Naive B cell (primary cell): ENCODE results near the gene KPNA3. TPM values are rescaled to one million over a fixed set of nuclear protein-coding genes. Genes with fewer than 3 reads are reported as not detected.

Source experiments
- ATAC-seq, 2 donors: fragments of 150-1000 bp; cut with Tn5 transposase; 2 replicates each; pipeline ENCODE4 v1.10.0; 2021; ENCODE audit warnings: low read depth in 2 of 2, mild to moderate bottlenecking in 2 of 2, moderate library complexity in 2 of 2
- DNase-seq: peaks from one replicate; pipeline ENCODE4 v3.0.0; 2022
- H3K27ac Mint-ChIP-seq, 6 donors: one replicate each; pipeline ENCODE4 v1.8.0; 2020 to 2022; ENCODE audit warnings: mild to moderate bottlenecking in 6 of 6, mixed read lengths in 6 of 6, moderate library complexity in 5 of 6, inconsistent platforms in 2 of 6
- H3K27me3 Mint-ChIP-seq, 3 donors: one replicate each; pipeline ENCODE4 v1.8.0; 2021 to 2022; ENCODE audit warnings: mixed read lengths in 3 of 3, mild to moderate bottlenecking in 1 of 3
- H3K36me3 Mint-ChIP-seq, 2 donors: one replicate each; pipeline ENCODE4 v1.8.0; 2020 to 2022; ENCODE audit warnings: mixed read lengths in 2 of 2, inconsistent platforms in 1 of 2, mild to moderate bottlenecking in 1 of 2
- H3K4me1 Mint-ChIP-seq, 3 donors: one replicate each; pipeline ENCODE4 v1.8.0; 2020 to 2022; ENCODE audit warnings: mixed read lengths in 3 of 3, inconsistent platforms in 1 of 3, mild to moderate bottlenecking in 1 of 3, moderate library complexity in 1 of 3
- H3K4me3 Mint-ChIP-seq, 8 donors: one replicate each; pipeline ENCODE4 v1.8.0; 2020 to 2022; ENCODE audit warnings: mild to moderate bottlenecking in 8 of 8, mixed read lengths in 8 of 8, moderate library complexity in 8 of 8, inconsistent platforms in 2 of 8
- H3K9me3 Mint-ChIP-seq, 7 donors: one replicate each; pipeline ENCODE4 v1.8.0; 2020 to 2022; ENCODE audit warnings: mixed read lengths in 7 of 7, mild to moderate bottlenecking in 5 of 7, inconsistent platforms in 2 of 7, moderate library complexity in 1 of 7
- polyA plus RNA-seq, 6 donors: library from polyadenylated mRNA; unstranded; fragments of 300-500 nt; fragmentation: Illumina TruSeq; gene quantifications; one replicate each; pipeline ENCODE4 v1.2.3, GENCODE V29; 2021; ENCODE audit warnings: low read depth in 6 of 6

KPNA3 gene, protein sequence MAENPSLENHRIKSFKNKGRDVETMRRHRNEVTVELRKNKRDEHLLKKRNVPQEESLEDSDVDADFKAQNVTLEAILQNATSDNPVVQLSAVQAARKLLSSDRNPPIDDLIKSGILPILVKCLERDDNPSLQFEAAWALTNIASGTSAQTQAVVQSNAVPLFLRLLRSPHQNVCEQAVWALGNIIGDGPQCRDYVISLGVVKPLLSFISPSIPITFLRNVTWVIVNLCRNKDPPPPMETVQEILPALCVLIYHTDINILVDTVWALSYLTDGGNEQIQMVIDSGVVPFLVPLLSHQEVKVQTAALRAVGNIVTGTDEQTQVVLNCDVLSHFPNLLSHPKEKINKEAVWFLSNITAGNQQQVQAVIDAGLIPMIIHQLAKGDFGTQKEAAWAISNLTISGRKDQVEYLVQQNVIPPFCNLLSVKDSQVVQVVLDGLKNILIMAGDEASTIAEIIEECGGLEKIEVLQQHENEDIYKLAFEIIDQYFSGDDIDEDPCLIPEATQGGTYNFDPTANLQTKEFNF
- 10 to 100 TPM; 18.6 to 23.8 (median 19.8) TPM for polyA plus RNA-seq

- H3K27me3 Mint-ChIP-seq: peaks cover 5 to 9% (median 8%) of the 10 kb centered on the region in 3 donors
- peak within 1 kb of the TSS; percentile 83 to 99 (median 98) for H3K4me3 Mint-ChIP-seq
- no peaks in the 10 kb centered on the region for H3K36me3 Mint-ChIP-seq
- peaks cover 20 to 39% (median 36%) of the 10 kb centered on the region in 3 donors for H3K4me1 Mint-ChIP-seq
- peak; percentile 94 for DNase-seq
- no peaks in the 10 kb centered on the region for H3K9me3 Mint-ChIP-seq
- peak within 1 kb of the TSS; percentile 89 to 99 (median 98) for H3K27ac Mint-ChIP-seq
- peak; percentile 83 for ATAC-seq
These were observed at the start of gene KPNA3 for GRCh38 chr13:49792550-49793324. KPNA3 (minus strand) TSS chr13:49792682; CDS start chr13:49792506, 176 bp downstream.

DNA sequence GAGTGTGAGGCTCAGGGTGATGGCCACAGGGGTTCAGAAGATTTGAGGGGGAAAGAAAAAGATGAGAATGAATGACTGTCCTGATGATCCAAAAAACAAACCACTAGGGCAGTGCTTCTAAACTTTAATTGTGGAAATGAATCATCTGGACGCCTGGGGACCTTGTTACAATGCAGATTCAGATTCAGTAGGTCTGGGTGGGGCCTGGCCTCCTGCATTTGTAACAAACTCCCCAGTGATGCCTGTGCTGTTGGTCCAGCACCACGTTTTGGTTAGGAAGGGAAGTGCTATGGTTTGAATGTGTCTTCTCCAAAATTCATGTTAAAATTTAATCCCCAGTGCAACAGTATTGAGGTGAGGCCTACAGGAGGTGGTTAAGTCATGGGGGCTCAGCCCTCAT, 49.5 kb upstream of the KPNA3 start:
- Mint-ChIP-seq H3K4me1 (no peaks in the 10 kb centered on the region), H3K36me3 (no peaks in the 10 kb centered on the region), H3K27ac (no peak overlapping the region), H3K27me3 (no peaks in the 10 kb centered on the region), H3K9me3 (no peaks in the 10 kb centered on the region), H3K4me3 (no peak overlapping the region)
- no peak for DNase-seq
- ATAC-seq: no peak

DNA sequence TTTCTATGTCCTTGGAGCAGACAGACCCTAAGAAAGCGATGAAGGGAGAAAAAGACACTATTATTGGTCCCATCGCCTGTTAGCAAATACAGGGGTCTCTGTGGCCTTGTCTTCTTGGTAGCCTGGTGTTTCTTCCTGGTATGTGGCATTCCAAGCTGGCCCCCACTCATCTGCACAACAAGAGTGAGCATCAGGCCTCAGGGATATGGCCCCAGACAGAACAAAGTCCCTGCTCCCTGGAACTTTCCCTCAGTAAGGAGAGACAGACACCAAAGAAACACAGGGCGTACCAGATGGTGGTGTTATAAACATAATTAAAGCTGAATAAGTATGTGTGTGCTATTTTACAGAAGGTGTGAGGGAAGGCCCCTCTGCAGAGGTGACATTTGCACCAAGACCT, 48.2 kb upstream of the KPNA3 start:
- no peak overlapping the region for H3K27ac Mint-ChIP-seq

DNA sequence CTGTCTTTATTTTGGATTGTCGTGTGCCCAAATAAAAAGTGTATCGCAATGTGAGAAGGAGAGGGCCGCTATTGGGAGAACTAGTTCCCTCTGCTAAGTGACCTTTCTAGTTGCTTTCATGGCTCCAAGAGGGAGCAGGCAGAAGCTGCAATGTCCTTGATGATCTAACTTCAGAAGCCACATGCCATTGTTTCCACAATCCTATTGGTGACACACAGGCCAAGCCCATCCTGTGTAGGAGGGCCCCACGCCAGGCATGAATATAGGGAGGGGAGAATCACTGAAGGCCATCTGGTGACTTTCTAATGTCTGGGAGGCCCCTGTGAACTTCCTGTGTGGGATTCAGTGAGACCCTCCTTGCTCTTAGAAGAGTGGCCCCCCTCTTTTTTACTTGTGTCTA, 47.8 kb upstream of the KPNA3 start:
- no peak for DNase-seq
- no peaks in the 10 kb centered on the region for H3K27me3 Mint-ChIP-seq
- H3K9me3 Mint-ChIP-seq: no peaks in the 10 kb centered on the region
- no peak overlapping the region for H3K4me3 Mint-ChIP-seq
- H3K4me1 Mint-ChIP-seq: no peaks in the 10 kb centered on the region
- H3K36me3 Mint-ChIP-seq: no peaks in the 10 kb centered on the region
- no peak for ATAC-seq
- no peak overlapping the region for H3K27ac Mint-ChIP-seq

More for the DNA sequence above, 48.2 kb upstream of the KPNA3 start:
- DNase-seq (no peak), ATAC-seq (no peak)
- Mint-ChIP-seq H3K4me3 (peak overlapping the region in 1 of 8 donors; percentile 10), H3K27me3 (no peaks in the 10 kb centered on the region), H3K9me3 (no peaks in the 10 kb centered on the region), H3K36me3 (no peaks in the 10 kb centered on the region), H3K4me1 (no peaks in the 10 kb centered on the region)

GRCh38 chr13:49838989-49839388, 46.5 kb upstream of the KPNA3 start:
- H3K27me3 Mint-ChIP-seq: peaks cover 0 to 4% (median 0%) of the 10 kb centered on the region in 3 donors
- peak overlapping the region in 1 of 6 donors; percentile 8 for H3K27ac Mint-ChIP-seq
- DNase-seq (no peak), ATAC-seq (no peak)
- no peak overlapping the region for H3K4me3 Mint-ChIP-seq
- H3K9me3 Mint-ChIP-seq: no peaks in the 10 kb centered on the region
- H3K36me3 Mint-ChIP-seq: no peaks in the 10 kb centered on the region
- H3K4me1 Mint-ChIP-seq: no peaks in the 10 kb centered on the region

DNA sequence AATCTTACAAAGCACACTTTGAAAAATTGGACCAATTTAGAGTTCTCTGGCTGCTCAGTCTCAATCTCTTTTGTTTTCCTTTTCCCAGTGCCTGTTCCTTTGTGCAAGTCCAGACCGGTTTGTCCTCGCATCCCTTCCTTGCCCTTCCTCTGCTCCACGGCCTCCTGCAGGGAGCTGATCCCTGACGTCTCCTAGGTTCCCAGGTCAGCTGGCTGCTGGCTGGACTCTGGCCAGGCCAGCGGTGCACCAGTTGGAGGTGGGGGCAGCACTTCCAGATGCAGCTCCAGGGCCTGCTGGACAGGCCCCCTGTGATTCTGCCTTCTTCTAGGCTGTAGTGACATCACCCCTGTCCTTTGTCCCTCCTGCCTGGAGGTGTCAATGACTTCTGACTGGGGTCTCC, 44.0 kb upstream of the KPNA3 start:
- H3K27me3 Mint-ChIP-seq: peaks cover 0 to 4% (median 0%) of the 10 kb centered on the region in 3 donors
- H3K4me3 Mint-ChIP-seq: no peak overlapping the region
- H3K4me1 Mint-ChIP-seq: no peaks in the 10 kb centered on the region
- ATAC-seq (no peak), DNase-seq (no peak)
- peak overlapping the region in 1 of 6 donors; percentile 81 for H3K27ac Mint-ChIP-seq
- no peaks in the 10 kb centered on the region for H3K9me3 Mint-ChIP-seq
- H3K36me3 Mint-ChIP-seq: no peaks in the 10 kb centered on the region

GRCh38 chr13:49833402-49833801, 40.9 kb upstream of the KPNA3 start:
- Mint-ChIP-seq H3K9me3 (peaks cover 3 to 17% (median 8%) of the 10 kb centered on the region in 7 donors), H3K4me3 (no peak overlapping the region), H3K4me1 (peaks cover 0 to 7% (median 0%) of the 10 kb centered on the region in 3 donors), H3K27me3 (peaks cover 0 to 10% (median 4%) of the 10 kb centered on the region in 3 donors), H3K27ac (peak overlapping the region in 1 of 6 donors; percentile 35), H3K36me3 (peaks cover 5 to 9% of the 10 kb centered on the region in 2 donors)
- DNase-seq (no peak), ATAC-seq (no peak)

- ATAC-seq: no peak
- Mint-ChIP-seq H3K4me3 (no peak overlapping the region), H3K4me1 (peaks cover 0 to 7% (median 0%) of the 10 kb centered on the region in 3 donors), H3K27me3 (peaks cover 0 to 10% (median 4%) of the 10 kb centered on the region in 3 donors), H3K9me3 (peaks cover 3 to 17% (median 8%) of the 10 kb centered on the region in 7 donors), H3K36me3 (peaks cover 5 to 9% of the 10 kb centered on the region in 2 donors), H3K27ac (no peak overlapping the region)
- no peak for DNase-seq
These were observed 39.0 kb upstream of the KPNA3 start for GRCh38 chr13:49831455-49831854.

GRCh38 chr13:49830721-49831120, 38.2 kb upstream of the KPNA3 start:
- no peak for DNase-seq
- H3K36me3 Mint-ChIP-seq: peaks cover 5 to 9% of the 10 kb centered on the region in 2 donors

GRCh38 chr13:49829715-49830114, 37.2 kb upstream of the KPNA3 start:
- Mint-ChIP-seq H3K9me3 (peaks cover 3 to 17% (median 8%) of the 10 kb centered on the region in 7 donors), H3K4me3 (no peak overlapping the region), H3K27me3 (peaks cover 4 to 14% (median 10%) of the 10 kb centered on the region in 3 donors), H3K27ac (peak overlapping the region in 1 of 6 donors; percentile 55), H3K4me1 (peaks cover 0 to 7% (median 0%) of the 10 kb centered on the region in 3 donors), H3K36me3 (peaks cover 5 to 9% of the 10 kb centered on the region in 2 donors)
- no peak for ATAC-seq
- no peak for DNase-seq

More at GRCh38 chr13:49830721-49831120, 38.2 kb upstream of the KPNA3 start:
- peaks cover 0 to 7% (median 0%) of the 10 kb centered on the region in 3 donors for H3K4me1 Mint-ChIP-seq
- no peak for ATAC-seq
- peaks cover 3 to 17% (median 8%) of the 10 kb centered on the region in 7 donors for H3K9me3 Mint-ChIP-seq
- no peak overlapping the region for H3K4me3 Mint-ChIP-seq
- peaks cover 0 to 10% (median 10%) of the 10 kb centered on the region in 3 donors for H3K27me3 Mint-ChIP-seq
- no peak overlapping the region for H3K27ac Mint-ChIP-seq

GRCh38 chr13:49828453-49828852, 36.0 kb upstream of the KPNA3 start:
- Mint-ChIP-seq H3K4me3 (no peak overlapping the region), H3K27me3 (peaks cover 6 to 22% (median 13%) of the 10 kb centered on the region in 3 donors), H3K27ac (no peak overlapping the region), H3K36me3 (peaks cover 5 to 9% of the 10 kb centered on the region in 2 donors), H3K9me3 (peaks cover 3 to 17% (median 8%) of the 10 kb centered on the region in 7 donors), H3K4me1 (peaks cover 0 to 7% (median 0%) of the 10 kb centered on the region in 3 donors)
- peak; percentile 45 to 52 for ATAC-seq
- DNase-seq: no peak

DNA sequence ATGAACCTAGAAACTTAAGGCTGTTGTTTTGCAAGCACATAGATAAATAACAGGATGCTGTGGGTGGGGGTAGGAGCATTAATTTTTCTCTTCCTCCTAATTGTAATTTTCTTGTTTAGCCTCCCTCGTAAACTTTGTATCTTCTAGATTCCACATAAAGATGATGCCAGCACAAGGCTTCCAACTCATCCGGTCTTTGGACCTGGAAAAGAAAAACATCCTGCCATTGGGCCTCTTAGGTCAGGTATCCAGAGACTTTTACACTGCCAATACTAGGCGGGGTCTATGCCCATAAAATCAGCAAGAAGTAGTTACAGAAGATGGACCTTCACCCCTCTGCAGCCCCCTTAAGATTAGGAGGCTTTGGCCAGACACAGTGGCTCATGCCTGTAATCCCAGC, 35.4 kb upstream of the KPNA3 start:
- Mint-ChIP-seq H3K9me3 (peaks cover 3 to 17% (median 8%) of the 10 kb centered on the region in 7 donors), H3K4me3 (no peak overlapping the region), H3K36me3 (peaks cover 5 to 9% of the 10 kb centered on the region in 2 donors), H3K27ac (no peak overlapping the region), H3K4me1 (peaks cover 0 to 7% (median 0%) of the 10 kb centered on the region in 3 donors), H3K27me3 (peaks cover 6 to 27% (median 13%) of the 10 kb centered on the region in 3 donors)
- DNase-seq: no peak
- no peak for ATAC-seq

DNA sequence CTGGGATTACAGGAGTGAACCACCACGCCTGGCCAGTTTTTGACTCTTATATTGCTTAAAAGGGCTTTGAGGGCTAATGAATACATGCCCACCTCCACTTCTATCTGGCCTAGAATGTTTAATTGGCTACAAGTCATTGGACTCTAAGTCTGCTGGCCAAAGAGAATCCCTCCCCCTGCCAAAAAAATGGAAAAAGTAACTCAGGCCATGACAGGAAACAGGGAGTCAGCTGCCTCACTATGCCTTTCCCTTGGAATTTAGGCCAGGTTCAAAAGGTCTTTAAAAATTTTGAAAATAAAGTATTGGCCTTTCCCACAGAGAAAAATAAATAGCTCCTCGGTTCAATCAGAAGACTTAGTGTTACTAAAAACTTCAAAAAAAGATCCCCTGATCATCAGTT, 34.9 kb upstream of the KPNA3 start:
- Mint-ChIP-seq H3K4me1 (peaks cover 0 to 7% (median 0%) of the 10 kb centered on the region in 3 donors), H3K36me3 (peaks cover 5 to 9% of the 10 kb centered on the region in 2 donors), H3K27me3 (peaks cover 6 to 30% (median 13%) of the 10 kb centered on the region in 3 donors), H3K27ac (no peak overlapping the region), H3K4me3 (peak overlapping the region in 1 of 8 donors; percentile 15), H3K9me3 (peaks cover 3 to 17% (median 8%) of the 10 kb centered on the region in 7 donors)
- DNase-seq (no peak), ATAC-seq (no peak)
